Stimulated activated memory B cell treated with anti-CD40 and anti-IgM and Interleukin-4, amounts not matched to agents 10 μg/mL and 1 μg/mL and 100 μg/mL, for 72 hours (primary cell): ENCODE measurements around the gene CRTC3.

Experiments
- ATAC-seq: fragments of 150-1000 bp; cut with Tn5 transposase; 2 replicates; pipeline ENCODE4 v1.10.0; 2021
- H3K27ac Mint-ChIP-seq: one replicate; pipeline ENCODE4 v1.8.0; 2022; ENCODE audit warnings: mild to moderate bottlenecking, mixed read lengths
- H3K27me3 Mint-ChIP-seq: one replicate; pipeline ENCODE4 v1.8.0; 2022; ENCODE audit warnings: mixed read lengths
- H3K36me3 Mint-ChIP-seq: one replicate; pipeline ENCODE4 v1.8.0; 2022; ENCODE audit warnings: mixed read lengths
- H3K4me1 Mint-ChIP-seq: one replicate; pipeline ENCODE4 v1.8.0; 2022; ENCODE audit warnings: mixed read lengths
- H3K4me3 Mint-ChIP-seq: one replicate; pipeline ENCODE4 v1.8.0; 2022; ENCODE audit warnings: mild to moderate bottlenecking, moderate library complexity, mixed read lengths
- H3K9me3 Mint-ChIP-seq: one replicate; pipeline ENCODE4 v1.8.0; 2022; ENCODE audit warnings: mixed read lengths

CRTC3 gene

DNA sequence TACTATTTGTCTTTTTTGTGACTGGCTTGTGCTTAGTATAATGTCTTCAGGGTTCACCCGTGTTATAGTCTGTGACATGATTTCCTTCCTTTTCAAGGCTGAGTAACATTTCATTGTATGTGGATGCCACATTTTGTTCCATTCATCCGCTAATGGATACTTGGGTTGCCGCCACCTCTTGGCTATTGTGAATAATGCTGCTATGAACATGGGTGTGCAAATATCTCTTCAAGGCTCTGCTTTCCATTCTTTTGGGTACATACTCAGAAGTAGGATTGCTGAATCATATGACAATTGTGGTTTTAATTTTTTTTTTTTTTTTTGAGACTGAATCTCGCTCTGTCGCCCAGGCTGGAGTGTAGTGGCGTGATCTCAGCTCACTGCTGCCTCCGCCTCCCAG, 15.4 kb downstream of the CRTC3 start:
- Mint-ChIP-seq H3K4me1 (peaks cover 21% of the 10 kb centered on the region), H3K36me3 (peaks cover 9% of the 10 kb centered on the region), H3K27me3 (no peaks in the 10 kb centered on the region), H3K4me3 (no peak overlapping the region), H3K27ac (no peak overlapping the region), H3K9me3 (no peaks in the 10 kb centered on the region)
- no peak for ATAC-seq

DNA sequence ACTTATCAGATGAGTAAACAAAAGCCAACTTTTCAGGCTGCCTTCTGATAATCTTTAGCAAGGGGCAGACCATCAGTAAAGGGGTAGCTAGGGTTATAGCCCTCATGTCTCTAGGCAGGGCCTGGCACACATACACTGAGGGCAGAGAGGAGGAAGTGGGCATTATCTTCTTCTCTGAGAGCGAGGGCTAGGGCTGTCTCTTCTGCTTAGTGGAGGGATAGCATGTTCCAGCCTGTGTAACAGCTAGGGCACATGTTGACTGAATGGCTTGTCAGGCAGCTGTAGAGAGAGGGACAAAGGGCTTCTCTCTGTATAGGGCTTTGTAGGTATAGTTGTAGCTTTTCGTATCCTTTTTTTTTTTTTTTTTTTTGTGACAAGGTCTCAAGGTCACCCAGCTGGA, 17.8 kb downstream of the CRTC3 start:
- peaks cover 7% of the 10 kb centered on the region for H3K36me3 Mint-ChIP-seq
- H3K9me3 Mint-ChIP-seq = no peaks in the 10 kb centered on the region
- no peaks in the 10 kb centered on the region for H3K27me3 Mint-ChIP-seq
- ATAC-seq = peak; percentile 45
- peaks cover 44% of the 10 kb centered on the region for H3K4me1 Mint-ChIP-seq
- H3K27ac Mint-ChIP-seq = no peak overlapping the region
- no peak overlapping the region for H3K4me3 Mint-ChIP-seq

DNA sequence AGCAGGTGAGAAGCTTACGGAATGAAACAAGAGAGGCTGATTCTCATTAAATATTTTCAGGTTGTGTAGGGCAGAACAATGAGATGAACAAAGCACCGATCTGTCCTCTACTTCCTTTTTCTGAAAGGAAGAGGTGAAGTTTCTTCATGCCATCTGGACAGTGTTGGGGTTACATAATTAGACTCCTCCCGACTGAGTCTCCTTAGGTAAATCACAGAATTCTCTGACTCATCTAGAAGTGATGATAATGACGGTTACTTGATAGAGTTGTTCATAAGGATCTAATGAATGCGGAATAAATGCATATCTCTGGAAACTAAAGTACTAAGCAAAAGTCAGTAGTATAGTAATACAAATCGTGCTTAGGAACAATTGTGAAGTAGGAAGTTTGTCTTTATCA, 21.2 kb downstream of the CRTC3 start:
- Mint-ChIP-seq H3K9me3 (no peaks in the 10 kb centered on the region), H3K4me3 (no peak overlapping the region), H3K27ac (peak overlapping the region; percentile 22), H3K4me1 (peaks cover 54% of the 10 kb centered on the region), H3K27me3 (no peaks in the 10 kb centered on the region), H3K36me3 (no peaks in the 10 kb centered on the region)
- ATAC-seq = peak; percentile 78

DNA sequence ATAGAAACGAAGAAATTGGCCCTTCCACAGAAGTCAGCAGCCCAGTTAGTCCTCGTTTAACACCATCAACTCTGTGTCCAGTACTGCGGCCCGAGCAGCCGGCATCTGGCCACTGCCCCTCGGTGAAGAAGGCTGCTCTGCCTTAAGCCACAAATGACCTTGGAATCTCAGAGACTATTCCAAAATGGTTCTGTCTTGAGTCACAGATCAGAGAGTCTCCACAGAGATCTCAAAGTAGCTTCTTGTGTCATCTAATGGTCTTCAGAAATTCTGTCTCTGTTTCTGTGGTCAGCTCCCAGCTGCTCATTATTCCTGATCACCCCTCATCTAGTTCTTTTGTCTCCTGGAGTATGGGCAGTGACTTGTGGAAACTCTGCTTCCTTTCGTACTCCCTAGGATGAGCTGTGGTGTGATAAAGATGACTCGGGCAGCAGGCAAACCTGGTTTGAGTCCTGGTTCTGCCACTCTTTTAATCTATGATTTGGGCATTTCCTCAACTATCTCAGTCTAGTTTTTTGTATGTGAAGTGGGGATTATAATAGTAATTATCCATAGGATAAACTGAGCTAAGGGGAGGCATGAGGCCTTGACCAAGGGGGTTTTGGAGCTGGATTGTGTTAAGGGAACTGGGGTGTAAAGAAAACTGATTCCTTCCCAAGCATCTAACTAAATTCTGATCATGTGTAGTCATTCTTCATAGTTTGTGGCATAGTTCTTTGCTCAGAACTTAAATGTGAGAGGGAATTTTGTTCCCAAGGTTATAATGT, 22.6 kb downstream of the CRTC3 start:
- peaks cover 53% of the 10 kb centered on the region for H3K4me1 Mint-ChIP-seq
- no peaks in the 10 kb centered on the region for H3K9me3 Mint-ChIP-seq
- no peaks in the 10 kb centered on the region for H3K27me3 Mint-ChIP-seq
- no peak overlapping the region for H3K27ac Mint-ChIP-seq
- no peaks in the 10 kb centered on the region for H3K36me3 Mint-ChIP-seq
- no peak overlapping the region for H3K4me3 Mint-ChIP-seq
- ATAC-seq = no peak

DNA sequence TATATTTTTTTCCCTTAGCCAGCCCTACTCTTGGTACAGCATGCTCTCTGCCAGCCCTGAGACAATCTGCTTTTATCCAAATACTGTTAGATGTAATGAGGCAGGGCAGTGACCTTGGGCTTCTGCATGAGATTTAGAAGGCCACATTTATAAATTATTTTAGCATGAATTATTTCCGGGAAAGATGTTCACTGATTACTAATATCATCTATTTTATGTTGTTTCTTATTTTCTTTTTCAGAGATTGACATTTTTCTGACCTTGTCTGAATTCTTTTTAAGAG, 23.1 kb downstream of the CRTC3 start:
- Mint-ChIP-seq H3K4me1 (peaks cover 53% of the 10 kb centered on the region), H3K9me3 (no peaks in the 10 kb centered on the region), H3K4me3 (no peak overlapping the region), H3K27ac (no peak overlapping the region), H3K27me3 (no peaks in the 10 kb centered on the region), H3K36me3 (peaks cover under 1% of the 10 kb centered on the region)
- ATAC-seq = no peak

DNA sequence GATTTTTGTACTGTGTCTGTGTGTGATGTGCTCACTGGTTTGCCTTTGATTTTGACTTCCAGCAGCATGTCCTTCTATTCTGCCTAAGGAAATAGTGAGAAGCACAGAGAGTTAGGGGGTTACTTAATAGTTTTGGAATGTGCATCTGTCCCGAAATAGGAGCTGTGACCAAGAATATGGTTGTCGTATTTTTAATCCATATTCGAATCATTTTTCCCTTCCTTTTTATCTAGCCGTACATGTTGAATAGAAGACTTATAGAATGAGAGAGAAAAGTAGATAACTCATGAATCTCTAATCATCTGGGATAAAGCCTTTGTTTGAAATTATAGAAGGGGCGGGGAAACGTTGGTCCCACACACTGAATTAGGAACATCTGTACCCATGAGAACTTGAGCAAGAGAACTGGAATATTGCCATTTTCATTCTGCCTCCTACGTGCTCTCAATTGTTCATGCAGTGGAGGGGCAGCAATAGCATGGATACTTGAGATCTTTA, 23.6 kb downstream of the CRTC3 start:
- H3K4me3 Mint-ChIP-seq = no peak overlapping the region
- no peak overlapping the region for H3K27ac Mint-ChIP-seq
- H3K36me3 Mint-ChIP-seq = peaks cover 5% of the 10 kb centered on the region
- H3K4me1 Mint-ChIP-seq = peaks cover 55% of the 10 kb centered on the region
- H3K27me3 Mint-ChIP-seq = no peaks in the 10 kb centered on the region
- no peak for ATAC-seq
- no peaks in the 10 kb centered on the region for H3K9me3 Mint-ChIP-seq

DNA sequence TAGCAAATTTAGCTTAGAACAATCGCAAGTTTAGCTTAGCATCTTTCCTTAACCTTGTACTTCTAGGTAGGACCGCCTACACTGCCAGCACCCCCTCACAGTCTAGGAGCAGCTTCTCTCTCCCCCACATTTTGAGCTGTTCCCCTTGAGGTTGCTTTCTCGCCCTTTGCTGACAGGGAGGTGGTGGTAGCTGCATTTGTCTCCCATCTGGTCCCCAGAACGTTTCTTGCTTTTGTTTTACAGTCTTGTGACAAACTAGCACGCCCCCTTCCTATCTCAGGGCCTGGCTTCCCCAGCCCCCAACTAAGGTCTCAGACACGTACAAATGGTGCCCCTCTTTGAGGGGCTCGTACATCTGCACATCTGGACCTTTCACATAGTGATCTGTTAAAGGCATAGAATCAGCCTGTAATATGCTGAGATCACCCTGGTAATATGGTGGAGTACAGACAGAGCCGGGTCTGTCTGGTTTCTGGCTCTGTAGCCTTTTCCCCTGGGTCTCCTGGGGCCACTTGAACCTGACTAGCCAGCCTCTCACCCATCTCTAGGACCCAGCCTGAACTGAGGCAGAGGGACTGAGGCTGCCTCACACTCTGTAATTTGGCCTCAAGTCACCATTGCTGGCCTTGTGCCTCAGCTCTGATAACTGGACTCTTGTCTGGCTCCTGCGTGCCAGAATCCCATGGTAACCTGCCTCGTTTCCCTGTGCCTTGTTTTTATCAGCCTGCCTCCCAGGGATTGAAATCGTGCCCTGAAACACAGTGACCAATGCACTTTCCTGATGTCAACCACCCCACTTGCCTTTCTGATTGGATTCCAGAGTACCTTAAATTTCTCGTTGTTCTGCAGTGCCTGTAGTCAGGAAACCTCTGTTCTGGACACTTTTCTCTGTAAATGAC, 27.7 kb downstream of the CRTC3 start:
- H3K4me1 Mint-ChIP-seq = peaks cover 53% of the 10 kb centered on the region
- ATAC-seq = no peak
- H3K9me3 Mint-ChIP-seq = no peaks in the 10 kb centered on the region
- H3K27ac Mint-ChIP-seq = peak overlapping the region; percentile 58
- H3K36me3 Mint-ChIP-seq = peaks cover 10% of the 10 kb centered on the region
- H3K27me3 Mint-ChIP-seq = no peaks in the 10 kb centered on the region
- no peak overlapping the region for H3K4me3 Mint-ChIP-seq

DNA sequence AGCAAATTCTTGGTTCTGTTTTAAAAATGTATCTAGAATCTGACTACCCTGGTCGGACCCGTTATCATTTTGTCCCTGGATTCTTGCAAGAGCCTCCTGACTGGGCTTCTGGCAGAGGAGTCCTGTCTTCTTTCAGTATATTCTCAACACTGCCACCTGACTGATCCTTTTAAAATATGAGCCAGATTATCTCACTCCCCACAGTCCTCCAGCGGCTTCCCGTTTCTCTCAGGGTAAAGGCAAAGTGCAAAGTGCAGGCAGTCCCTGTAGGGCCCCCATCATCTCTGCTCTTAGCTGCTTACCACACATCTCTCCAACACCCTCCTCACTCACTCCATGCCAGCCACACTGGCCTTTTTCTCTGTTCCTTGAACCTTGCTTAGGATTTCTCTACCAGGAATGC, 28.4 kb downstream of the CRTC3 start:
- Mint-ChIP-seq H3K4me1 (peaks cover 57% of the 10 kb centered on the region), H3K27ac (peak overlapping the region; percentile 58), H3K4me3 (no peak overlapping the region), H3K36me3 (peaks cover 10% of the 10 kb centered on the region), H3K27me3 (no peaks in the 10 kb centered on the region), H3K9me3 (no peaks in the 10 kb centered on the region)
- no peak for ATAC-seq

DNA sequence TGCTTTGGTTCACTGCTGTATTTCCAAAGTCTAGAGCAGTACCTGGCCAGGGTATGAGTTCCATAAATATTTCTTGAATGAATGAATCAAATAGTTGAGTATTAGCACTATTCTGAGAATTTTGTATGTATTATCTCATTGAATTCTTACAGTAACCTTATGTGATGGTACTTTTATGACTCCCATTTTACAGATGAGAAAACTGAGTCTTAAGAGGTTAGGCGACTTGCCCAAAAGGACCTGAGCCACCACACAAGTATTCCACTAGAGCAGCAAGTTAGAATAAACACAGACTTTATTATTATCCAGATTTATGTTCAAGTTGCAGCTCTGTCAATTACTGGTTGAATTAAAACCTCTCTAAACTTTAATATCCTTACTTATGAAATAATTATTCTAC, 29.4 kb downstream of the CRTC3 start:
- Mint-ChIP-seq H3K27ac (no peak overlapping the region), H3K27me3 (no peaks in the 10 kb centered on the region), H3K4me3 (no peak overlapping the region), H3K4me1 (peaks cover 55% of the 10 kb centered on the region), H3K36me3 (peaks cover 10% of the 10 kb centered on the region), H3K9me3 (no peaks in the 10 kb centered on the region)
- ATAC-seq = no peak

DNA sequence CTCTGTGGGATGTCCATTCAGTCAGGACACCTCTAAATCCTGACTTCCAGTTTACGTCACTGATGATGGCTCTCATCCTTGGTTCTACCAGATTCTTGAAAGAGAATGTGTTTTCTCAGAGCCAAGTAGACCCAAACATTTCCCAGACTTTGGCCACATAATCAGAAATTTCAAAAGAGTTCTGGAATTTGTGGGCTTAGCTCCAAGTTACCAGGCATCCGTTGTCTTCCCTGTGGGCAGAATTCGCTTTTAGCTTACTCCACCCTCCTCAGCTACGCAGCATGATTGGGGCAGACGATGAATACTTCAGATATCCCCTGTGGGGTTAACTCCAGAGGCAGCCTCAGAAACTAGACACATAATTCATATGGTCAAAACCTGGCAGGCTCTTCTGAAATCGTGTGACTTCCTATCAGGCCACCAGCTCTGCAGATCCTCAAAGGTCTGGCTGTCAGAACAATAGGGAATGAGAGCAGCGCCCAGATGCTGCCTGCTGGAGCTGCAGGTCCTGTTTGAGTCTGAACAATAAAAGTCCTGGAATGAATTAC, 30.6 kb downstream of the CRTC3 start:
- no peaks in the 10 kb centered on the region for H3K9me3 Mint-ChIP-seq
- peaks cover 61% of the 10 kb centered on the region for H3K4me1 Mint-ChIP-seq
- no peak overlapping the region for H3K4me3 Mint-ChIP-seq
- no peaks in the 10 kb centered on the region for H3K27me3 Mint-ChIP-seq
- peak overlapping the region; percentile 53 for H3K27ac Mint-ChIP-seq
- ATAC-seq = no peak
- H3K36me3 Mint-ChIP-seq = peaks cover 10% of the 10 kb centered on the region

DNA sequence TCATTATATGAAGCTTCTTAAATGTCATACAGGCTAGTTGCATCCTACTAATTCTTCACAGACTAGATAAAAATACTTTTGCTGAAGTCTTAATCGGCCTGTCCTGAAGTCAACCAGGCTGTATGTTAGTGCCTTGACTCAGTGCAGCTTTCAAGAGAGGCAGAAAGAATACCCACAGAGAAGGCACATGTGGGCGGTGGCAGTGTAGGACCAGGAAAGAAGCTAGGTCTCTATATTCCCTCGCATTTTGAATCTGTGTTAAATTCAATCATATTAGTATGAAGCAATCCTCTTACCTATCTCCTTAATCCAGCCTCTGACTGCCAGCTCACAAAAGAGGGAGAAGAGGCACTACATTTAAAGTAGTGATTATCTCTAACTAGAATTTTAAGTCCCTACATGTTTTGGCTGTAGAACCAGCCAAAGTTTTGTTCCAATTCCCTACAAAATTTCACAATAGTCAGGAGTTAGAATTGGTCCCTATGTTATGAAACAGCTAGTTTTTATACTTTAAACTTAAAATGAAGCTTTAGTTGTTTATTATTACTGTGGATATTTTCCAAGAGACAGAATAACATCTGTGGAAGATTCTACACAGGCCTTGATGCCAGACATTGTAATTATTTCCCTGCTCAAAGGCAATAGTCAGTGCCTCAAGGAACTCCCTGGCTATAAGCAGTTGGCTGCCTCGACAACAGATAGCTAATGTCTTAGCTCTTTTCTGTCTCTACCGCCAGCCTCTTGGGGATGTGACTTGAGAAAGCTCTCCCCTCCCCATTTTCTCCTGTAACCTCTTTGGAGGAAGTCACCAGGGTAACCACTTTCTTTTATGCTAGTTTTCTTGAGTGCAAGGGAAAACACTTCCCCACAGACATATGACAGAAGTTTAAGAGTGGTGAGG, 31.9 kb downstream of the CRTC3 start:
- peaks cover 10% of the 10 kb centered on the region for H3K36me3 Mint-ChIP-seq
- H3K27me3 Mint-ChIP-seq = no peaks in the 10 kb centered on the region
- H3K4me1 Mint-ChIP-seq = peaks cover 71% of the 10 kb centered on the region
- H3K4me3 Mint-ChIP-seq = no peak overlapping the region
- ATAC-seq = peak; percentile 57
- H3K27ac Mint-ChIP-seq = peak overlapping the region; percentile 53
- H3K9me3 Mint-ChIP-seq = no peaks in the 10 kb centered on the region

DNA sequence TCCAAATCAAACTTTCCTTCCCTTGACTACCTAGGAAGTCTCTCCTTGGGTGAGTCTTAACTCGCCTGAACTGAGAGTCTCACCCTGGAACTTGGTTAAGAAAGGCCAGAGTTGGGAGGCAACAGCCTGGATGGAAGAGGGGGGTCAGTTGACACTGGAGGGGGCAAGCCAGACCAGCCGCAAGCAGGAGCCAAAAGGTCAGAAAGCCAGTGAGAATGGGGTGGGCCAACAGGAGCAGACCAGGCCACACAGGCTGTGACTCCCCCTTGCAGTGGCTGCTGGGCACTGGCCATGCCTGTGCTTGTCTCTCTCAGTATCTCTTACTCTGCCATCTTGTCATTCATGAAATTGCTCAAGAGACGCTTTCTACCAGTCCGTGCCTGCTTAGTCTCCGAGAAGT, 32.9 kb downstream of the CRTC3 start:
- H3K27me3 Mint-ChIP-seq = no peaks in the 10 kb centered on the region
- no peak for ATAC-seq
- peaks cover 10% of the 10 kb centered on the region for H3K36me3 Mint-ChIP-seq
- no peak overlapping the region for H3K4me3 Mint-ChIP-seq
- H3K4me1 Mint-ChIP-seq = peaks cover 64% of the 10 kb centered on the region
- peak overlapping the region; percentile 53 for H3K27ac Mint-ChIP-seq
- no peaks in the 10 kb centered on the region for H3K9me3 Mint-ChIP-seq

DNA sequence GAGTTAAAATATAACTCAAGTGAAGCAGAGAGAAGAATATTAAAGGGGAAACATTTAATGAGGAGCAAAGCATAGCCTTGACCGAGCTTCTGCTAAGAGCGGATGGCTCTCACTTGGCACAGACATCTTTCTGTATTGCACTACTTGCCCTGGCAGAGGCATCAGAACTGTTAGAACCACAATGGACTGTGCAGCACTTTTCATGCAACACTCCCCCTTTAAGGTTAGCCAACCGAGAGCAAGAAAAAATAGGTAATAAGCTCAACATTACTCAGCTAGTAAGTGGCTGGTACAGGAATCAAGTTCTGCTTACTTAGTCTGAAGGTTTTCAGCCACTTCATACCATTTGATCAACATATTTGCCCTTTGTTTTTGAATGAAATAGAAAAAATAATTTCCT, 33.7 kb downstream of the CRTC3 start:
- Mint-ChIP-seq H3K9me3 (no peaks in the 10 kb centered on the region), H3K27me3 (no peaks in the 10 kb centered on the region), H3K27ac (peak overlapping the region; percentile 87), H3K4me3 (no peak overlapping the region), H3K36me3 (peaks cover 3% of the 10 kb centered on the region), H3K4me1 (peaks cover 60% of the 10 kb centered on the region)
- no peak for ATAC-seq

DNA sequence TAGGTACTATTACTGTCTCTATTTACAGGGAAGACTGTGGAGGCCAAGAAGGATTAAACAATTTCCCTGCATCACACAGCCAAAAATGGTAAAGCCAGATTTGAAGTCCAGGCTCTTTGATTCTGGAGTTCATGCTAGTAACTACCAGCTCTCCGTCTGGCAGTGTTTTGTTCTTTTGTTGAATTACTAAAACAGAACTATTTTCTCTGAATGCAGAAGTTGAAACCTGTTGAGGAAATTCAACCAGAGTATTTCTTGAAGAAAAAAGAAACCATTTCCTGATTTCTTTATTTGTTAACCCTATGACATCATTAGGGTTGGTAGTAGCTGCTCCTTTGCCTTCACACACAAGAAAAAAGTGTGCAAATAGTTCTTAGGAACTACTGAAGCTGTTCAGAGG, 34.3 kb downstream of the CRTC3 start:
- peak overlapping the region; percentile 34 for H3K4me3 Mint-ChIP-seq
- no peaks in the 10 kb centered on the region for H3K9me3 Mint-ChIP-seq
- no peaks in the 10 kb centered on the region for H3K27me3 Mint-ChIP-seq
- H3K4me1 Mint-ChIP-seq = peaks cover 57% of the 10 kb centered on the region
- peak; percentile 77 for ATAC-seq
- H3K36me3 Mint-ChIP-seq = no peaks in the 10 kb centered on the region
- H3K27ac Mint-ChIP-seq = peak overlapping the region; percentile 87

DNA sequence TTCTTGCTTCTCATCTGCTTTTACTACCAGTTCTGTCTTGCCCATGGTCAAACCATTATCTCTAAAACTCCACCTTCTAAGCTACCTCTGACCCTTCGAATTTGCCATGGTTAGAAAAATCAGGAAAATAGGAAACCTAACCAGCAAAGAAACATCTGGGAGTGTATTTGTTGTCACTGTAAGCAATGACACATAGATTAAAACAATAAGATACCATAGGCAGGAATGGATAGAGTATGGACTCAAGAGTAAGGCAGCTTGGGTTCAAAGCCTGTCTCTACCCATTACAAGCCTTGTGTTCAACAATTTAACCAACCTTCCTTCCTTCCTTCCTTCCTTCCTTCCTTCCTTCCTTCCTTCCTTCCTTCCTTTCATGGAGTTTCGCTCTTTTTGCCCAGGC, 34.9 kb downstream of the CRTC3 start:
- H3K4me3 Mint-ChIP-seq = peak overlapping the region; percentile 34
- H3K4me1 Mint-ChIP-seq = peaks cover 57% of the 10 kb centered on the region
- H3K27me3 Mint-ChIP-seq = no peaks in the 10 kb centered on the region
- H3K27ac Mint-ChIP-seq = peak overlapping the region; percentile 87
- H3K9me3 Mint-ChIP-seq = no peaks in the 10 kb centered on the region
- H3K36me3 Mint-ChIP-seq = no peaks in the 10 kb centered on the region
- no peak for ATAC-seq
